Activated CD4-positive, alpha-beta memory T cell treated with anti-CD3 and anti-CD28 coated beads for 36 hours (primary cell): ENCODE results near the gene RNU6-8. TPM values are rescaled to one million over a fixed set of nuclear protein-coding genes. Genes with fewer than 3 reads are reported as not detected.

ENCODE experiments used
- CTCF ChIA-PET: fragments of 350-600 bp; sonication (Branson Sonifier 250); formaldehyde crosslinking; loops from one replicate; lab custom pipeline; 2021; ENCODE audit warnings: antibody characterized with exemption, inconsistent platforms; lab: Charles Lee
- POLR2A ChIA-PET: fragments of 350-600 bp; sonication (Branson Sonifier 250); formaldehyde crosslinking; loops from one replicate; lab custom pipeline; 2021; ENCODE audit warnings: antibody characterized with exemption; lab: Charles Lee
- DNase-seq: peaks from one replicate; pipeline ENCODE4 v3.0.0-alpha.2; 2020
- H3K27ac Mint-ChIP-seq: one replicate; pipeline ENCODE4 v1.8.0; 2021; ENCODE audit warnings: mixed read lengths
- H3K27me3 Mint-ChIP-seq: one replicate; pipeline ENCODE4 v1.8.0; 2021; ENCODE audit warnings: mixed read lengths
- H3K36me3 Mint-ChIP-seq: one replicate; pipeline ENCODE4 v1.8.0; 2021; ENCODE audit warnings: mixed read lengths
- H3K4me1 Mint-ChIP-seq: one replicate; pipeline ENCODE4 v1.8.0; 2021; ENCODE audit warnings: low read depth, mixed read lengths
- H3K4me3 Mint-ChIP-seq: one replicate; pipeline ENCODE4 v1.8.0; 2021; ENCODE audit warnings: mild to moderate bottlenecking, mixed read lengths
- H3K9me3 Mint-ChIP-seq: one replicate; pipeline ENCODE4 v1.8.0; 2021; ENCODE audit warnings: mixed read lengths
- intact Hi-C: fragments of 100-400 bp; cut with micrococcal nuclease; formaldehyde crosslinking; loops from one replicate; pipeline ENCODE4 v1.15.1; 2023
- total RNA-seq, 2 experiments: library from RNA; stranded (reverse); gene quantifications; one replicate each; pipeline ENCODE4 v1.2.3, GENCODE V29; 2021

The RNU6-8 gene
- total RNA-seq, 2 experiments from 2014 or later = not detected

GRCh38 chr14:32203928-32204357 lies 874 bp upstream of the RNU6-8 start:
- ChIA-PET CTCF (interaction anchor here (0.6 to 1.4 kb wide), 6 partner anchors 47 to 277 kb away, joined by 3 to 9 read pairs (median 4); no protein-coding TSS in a partner anchor), POLR2A (interaction anchor here (1.0 to 2.6 kb wide), 2 partner anchors 127 to 266 kb away, joined by 3 to 15 read pairs; partner anchors contain the start of gene ARHGAP5)
- intact Hi-C loops = loop anchor here (1.0 to 10.0 kb wide), 12 partner anchors 11 to 1582 kb away; partner anchors contain the start of genes DTD2, HECTD1, NPAS3 and NUBPL
- Mint-ChIP-seq H3K27me3 (peaks cover 2% of the 10 kb centered on the region), H3K9me3 (no peaks in the 10 kb centered on the region), H3K4me1 (peaks cover 46% of the 10 kb centered on the region), H3K27ac (peak overlapping the region; percentile 98), H3K36me3 (peaks cover 2% of the 10 kb centered on the region), H3K4me3 (peak overlapping the region; percentile 89)
- peak; percentile 34 for DNase-seq

DNA sequence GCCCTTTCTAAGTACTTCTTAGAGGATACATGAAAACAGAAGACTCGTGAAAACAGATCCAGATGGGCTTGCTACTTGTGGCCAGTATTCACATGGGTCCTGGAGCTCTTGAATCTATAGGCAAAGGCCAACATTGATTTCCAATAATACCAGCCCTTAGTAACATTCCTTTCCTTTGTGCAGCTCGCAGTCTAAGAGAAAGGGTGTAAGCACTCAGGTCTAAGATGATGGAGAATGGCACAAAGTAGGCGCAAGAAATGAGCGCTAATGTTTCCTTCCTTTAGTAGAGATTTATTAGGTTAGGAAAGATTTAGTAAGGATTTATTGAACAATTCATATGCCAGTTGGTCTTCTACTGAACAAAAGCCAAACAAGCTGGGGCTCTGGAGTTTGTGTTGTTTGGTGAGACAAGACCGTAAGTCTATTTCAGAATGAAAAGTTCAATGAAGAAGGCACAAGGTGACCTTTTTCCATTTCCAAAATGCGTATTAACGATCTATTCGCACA lies 525 bp downstream of the RNU6-8 start:
- no peaks in the 10 kb centered on the region for H3K9me3 Mint-ChIP-seq
- H3K36me3 Mint-ChIP-seq = peaks cover 2% of the 10 kb centered on the region
- H3K4me1 Mint-ChIP-seq = peaks cover 52% of the 10 kb centered on the region
- peak overlapping the region; percentile 98 for H3K27ac Mint-ChIP-seq
- DNase-seq = no peak
- POLR2A ChIA-PET = interaction anchor here (2.6 kb wide), 1 partner anchor 126 kb away, joined by 15 read pairs; the partner anchor contains the start of gene ARHGAP5
- peaks cover 2% of the 10 kb centered on the region for H3K27me3 Mint-ChIP-seq
- H3K4me3 Mint-ChIP-seq = peak overlapping the region; percentile 89
- CTCF ChIA-PET = interaction anchor here (1.2 to 1.4 kb wide), 2 partner anchors 52 to 126 kb away, joined by 4 to 9 read pairs; partner anchors contain the start of gene ARHGAP5
- intact Hi-C loops = loop anchor here (2.0 to 10.0 kb wide), 6 partner anchors 48 to 1580 kb away; partner anchors contain the start of genes HECTD1, NPAS3 and SCFD1

DNA sequence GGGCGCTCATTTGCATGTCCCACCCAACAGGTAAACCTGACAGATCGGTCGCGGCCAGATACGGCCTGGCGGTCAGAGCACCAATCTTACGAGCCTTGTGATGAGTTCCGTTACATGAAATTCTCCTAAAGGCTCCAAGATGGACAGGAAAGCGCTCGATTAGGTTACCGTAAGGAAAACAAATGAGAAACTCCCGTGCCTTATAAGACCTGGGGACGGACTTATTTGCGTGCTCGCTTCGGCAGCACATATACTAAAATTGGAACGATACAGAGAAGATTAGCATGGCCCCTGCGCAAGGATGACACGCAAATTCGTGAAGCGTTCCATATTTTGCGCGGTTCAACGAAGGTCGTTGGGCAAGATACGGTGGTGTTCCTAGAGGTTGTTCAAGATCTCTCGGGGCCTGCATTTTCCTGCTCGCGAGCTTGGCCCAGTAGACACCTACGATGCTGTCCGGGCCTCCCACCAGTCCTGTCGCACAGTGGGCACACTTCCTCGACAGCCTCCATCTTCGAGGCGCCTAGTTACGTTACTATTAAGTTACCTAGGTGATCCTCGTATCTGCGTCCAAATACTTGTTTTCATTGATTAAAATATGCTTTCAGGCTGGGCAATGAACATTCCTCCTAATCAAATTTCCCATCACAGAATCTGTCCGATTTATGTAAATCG lies 1.1 kb downstream of the RNU6-8 start, which contains the start of gene RNU6-7:
TSS of gene RNU6-7 (plus strand) at position 230 of the 675 bp plus-strand sequence.
- DNase-seq = peak; percentile 47
- Mint-ChIP-seq H3K27me3 (peaks cover 2% of the 10 kb centered on the region), H3K27ac (peak within 1 kb of the TSS; percentile 98), H3K9me3 (no peaks in the 10 kb centered on the region), H3K4me3 (peak within 1 kb of the TSS; percentile 89), H3K4me1 (peaks cover 53% of the 10 kb centered on the region), H3K36me3 (peaks cover 2% of the 10 kb centered on the region)
- ChIA-PET POLR2A (interaction anchor here (2.6 kb wide), 1 partner anchor 125 kb away, joined by 15 read pairs; the partner anchor contains the start of gene ARHGAP5), CTCF (no interaction called here)
- intact Hi-C loops = loop anchor here (2.0 to 10.0 kb wide), 6 partner anchors 49 to 1580 kb away; partner anchors contain the start of genes HECTD1, NPAS3 and SCFD1

GRCh38 chr14:32201193-32201815 lies 1.8 kb downstream of the RNU6-8 start:
- H3K27ac Mint-ChIP-seq = peak overlapping the region; percentile 98
- ChIA-PET POLR2A (interaction anchor here (2.6 kb wide), 1 partner anchor 125 kb away, joined by 15 read pairs; the partner anchor contains the start of gene ARHGAP5), CTCF (no interaction called here)
- intact Hi-C loops = loop anchor here (5.0 to 10.0 kb wide), 2 partner anchors 733 to 1579 kb away; partner anchors contain the start of genes NPAS3 and SCFD1
- H3K9me3 Mint-ChIP-seq = no peaks in the 10 kb centered on the region
- peak overlapping the region; percentile 89 for H3K4me3 Mint-ChIP-seq
- peaks cover 2% of the 10 kb centered on the region for H3K27me3 Mint-ChIP-seq
- H3K4me1 Mint-ChIP-seq = peaks cover 49% of the 10 kb centered on the region
- H3K36me3 Mint-ChIP-seq = peaks cover 2% of the 10 kb centered on the region
- DNase-seq = peak; percentile 87

GRCh38 chr14:32200368-32201192 lies 2.5 kb downstream of the RNU6-8 start:
- intact Hi-C loops = loop anchor here (5.0 to 10.0 kb wide), 2 partner anchors 734 to 1578 kb away; partner anchors contain the start of genes NPAS3 and SCFD1
- Mint-ChIP-seq H3K4me3 (peak overlapping the region; percentile 89), H3K27ac (peak overlapping the region; percentile 98), H3K9me3 (no peaks in the 10 kb centered on the region), H3K36me3 (peaks cover 2% of the 10 kb centered on the region), H3K4me1 (peaks cover 42% of the 10 kb centered on the region), H3K27me3 (peaks cover 4% of the 10 kb centered on the region)
- CTCF ChIA-PET = interaction anchor here (2.2 kb wide), 1 partner anchor 127 kb away, joined by 7 read pairs; no protein-coding TSS in a partner anchor
- DNase-seq = no peak
- POLR2A ChIA-PET = no interaction called here

GRCh38 chr14:32197919-32198318 lies 5.2 kb downstream of the RNU6-8 start:
- CTCF ChIA-PET = interaction anchor here (0.8 to 1.1 kb wide), 3 partner anchors 57 to 274 kb away, joined by 3 read pairs; no protein-coding TSS in a partner anchor

DNA sequence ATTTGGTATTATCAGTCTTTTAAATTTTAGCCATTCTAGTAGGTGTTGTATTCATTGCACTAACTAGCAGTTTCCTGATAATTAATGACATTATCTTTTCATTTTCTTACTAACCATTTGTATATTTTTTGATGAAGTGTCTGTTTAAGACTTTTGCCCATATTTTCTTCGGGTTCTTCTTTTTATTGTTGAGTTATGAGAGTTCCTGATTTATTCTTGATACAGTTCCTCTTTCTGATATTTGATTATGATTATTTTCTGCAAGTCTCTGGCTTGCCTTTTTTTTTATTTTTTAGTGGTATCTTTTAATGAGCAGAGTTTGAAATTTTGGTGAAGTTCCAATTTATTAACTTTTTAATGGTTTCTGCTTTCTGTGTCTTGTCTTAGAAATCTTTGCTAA lies 7.4 kb downstream of the RNU6-8 start:
- DNase-seq = no peak
- Mint-ChIP-seq H3K9me3 (no peaks in the 10 kb centered on the region), H3K27me3 (peaks cover 5% of the 10 kb centered on the region), H3K36me3 (no peaks in the 10 kb centered on the region), H3K4me3 (no peak overlapping the region), H3K27ac (no peak overlapping the region), H3K4me1 (peaks cover 20% of the 10 kb centered on the region)
- ChIA-PET CTCF (no interaction called here), POLR2A (no interaction called here)
- intact Hi-C loops = no loop called here

More at GRCh38 chr14:32197919-32198318, 5.2 kb downstream of the RNU6-8 start:
- H3K27me3 Mint-ChIP-seq = peaks cover 2% of the 10 kb centered on the region
- no peaks in the 10 kb centered on the region for H3K36me3 Mint-ChIP-seq
- intact Hi-C loops = no loop called here
- no peak overlapping the region for H3K27ac Mint-ChIP-seq
- no peaks in the 10 kb centered on the region for H3K9me3 Mint-ChIP-seq
- H3K4me1 Mint-ChIP-seq = peaks cover 36% of the 10 kb centered on the region
- peak; percentile 39 for DNase-seq
- no peak overlapping the region for H3K4me3 Mint-ChIP-seq
- POLR2A ChIA-PET = no interaction called here

DNA sequence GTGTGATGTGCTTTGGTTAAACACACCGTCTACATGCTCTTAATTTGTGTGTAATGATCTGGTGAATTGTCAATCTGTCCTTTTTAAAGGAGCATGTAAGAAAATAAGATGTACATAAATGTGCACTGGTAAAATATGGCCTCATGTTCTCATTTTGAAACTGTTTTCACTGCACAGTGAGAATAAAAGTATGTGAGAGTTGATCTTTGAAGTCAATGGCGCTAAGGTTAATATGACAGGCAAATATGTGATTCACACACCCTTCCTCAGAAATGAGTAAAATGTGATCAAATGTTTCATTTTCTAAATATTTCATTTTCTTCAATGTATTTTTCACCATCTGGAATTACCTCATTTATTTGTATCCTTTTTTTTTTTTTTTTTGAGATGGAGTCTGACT lies 9.5 kb downstream of the RNU6-8 start:
- intact Hi-C loops = loop anchor here (1.0 to 5.0 kb wide), 5 partner anchors 10 to 509 kb away; partner anchors contain the start of gene RNU6-8
- ChIA-PET POLR2A (no interaction called here), CTCF (no interaction called here)
- Mint-ChIP-seq H3K9me3 (no peaks in the 10 kb centered on the region), H3K27ac (no peak overlapping the region), H3K36me3 (no peaks in the 10 kb centered on the region), H3K4me3 (no peak overlapping the region), H3K4me1 (peaks cover 15% of the 10 kb centered on the region), H3K27me3 (peaks cover 5% of the 10 kb centered on the region)
- DNase-seq = no peak

- DNase-seq = no peak
- intact Hi-C loops = loop anchor here (1.0 to 5.0 kb wide), 5 partner anchors 10 to 509 kb away; partner anchors contain the start of gene RNU6-8
- CTCF ChIA-PET = no interaction called here
- Mint-ChIP-seq H3K36me3 (no peaks in the 10 kb centered on the region), H3K27ac (no peak overlapping the region), H3K4me1 (peaks cover 12% of the 10 kb centered on the region), H3K27me3 (peaks cover 5% of the 10 kb centered on the region), H3K4me3 (no peak overlapping the region), H3K9me3 (no peaks in the 10 kb centered on the region)
- POLR2A ChIA-PET = no interaction called here
Measured at GRCh38 chr14:32192712-32193373, 10.2 kb downstream of the RNU6-8 start.

GRCh38 chr14:32190673-32191072 lies 12.4 kb downstream of the RNU6-8 start:
- peaks cover 10% of the 10 kb centered on the region for H3K4me1 Mint-ChIP-seq
- ChIA-PET POLR2A (no interaction called here), CTCF (no interaction called here)
- H3K27me3 Mint-ChIP-seq = peaks cover 3% of the 10 kb centered on the region
- H3K27ac Mint-ChIP-seq = no peak overlapping the region
- no peak overlapping the region for H3K4me3 Mint-ChIP-seq
- intact Hi-C loops = loop anchor here (2.0 to 5.0 kb wide), 2 partner anchors 18 to 512 kb away; no protein-coding TSS in a partner anchor
- H3K9me3 Mint-ChIP-seq = no peaks in the 10 kb centered on the region
- DNase-seq = no peak
- no peaks in the 10 kb centered on the region for H3K36me3 Mint-ChIP-seq
